ENCODE data around the gene POFUT2. TPM values are rescaled to one million over a fixed set of nuclear protein-coding genes. Genes with fewer than 3 reads are reported as not detected.
A peak's percentile ranks its signal among the peaks of the same experiment; 100 is the strongest.

POFUT2 gene, protein sequence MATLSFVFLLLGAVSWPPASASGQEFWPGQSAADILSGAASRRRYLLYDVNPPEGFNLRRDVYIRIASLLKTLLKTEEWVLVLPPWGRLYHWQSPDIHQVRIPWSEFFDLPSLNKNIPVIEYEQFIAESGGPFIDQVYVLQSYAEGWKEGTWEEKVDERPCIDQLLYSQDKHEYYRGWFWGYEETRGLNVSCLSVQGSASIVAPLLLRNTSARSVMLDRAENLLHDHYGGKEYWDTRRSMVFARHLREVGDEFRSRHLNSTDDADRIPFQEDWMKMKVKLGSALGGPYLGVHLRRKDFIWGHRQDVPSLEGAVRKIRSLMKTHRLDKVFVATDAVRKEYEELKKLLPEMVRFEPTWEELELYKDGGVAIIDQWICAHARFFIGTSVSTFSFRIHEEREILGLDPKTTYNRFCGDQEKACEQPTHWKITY
- 32.8 TPM for polyA plus RNA-seq (ENCODE audit: insufficient read length)

DNA sequence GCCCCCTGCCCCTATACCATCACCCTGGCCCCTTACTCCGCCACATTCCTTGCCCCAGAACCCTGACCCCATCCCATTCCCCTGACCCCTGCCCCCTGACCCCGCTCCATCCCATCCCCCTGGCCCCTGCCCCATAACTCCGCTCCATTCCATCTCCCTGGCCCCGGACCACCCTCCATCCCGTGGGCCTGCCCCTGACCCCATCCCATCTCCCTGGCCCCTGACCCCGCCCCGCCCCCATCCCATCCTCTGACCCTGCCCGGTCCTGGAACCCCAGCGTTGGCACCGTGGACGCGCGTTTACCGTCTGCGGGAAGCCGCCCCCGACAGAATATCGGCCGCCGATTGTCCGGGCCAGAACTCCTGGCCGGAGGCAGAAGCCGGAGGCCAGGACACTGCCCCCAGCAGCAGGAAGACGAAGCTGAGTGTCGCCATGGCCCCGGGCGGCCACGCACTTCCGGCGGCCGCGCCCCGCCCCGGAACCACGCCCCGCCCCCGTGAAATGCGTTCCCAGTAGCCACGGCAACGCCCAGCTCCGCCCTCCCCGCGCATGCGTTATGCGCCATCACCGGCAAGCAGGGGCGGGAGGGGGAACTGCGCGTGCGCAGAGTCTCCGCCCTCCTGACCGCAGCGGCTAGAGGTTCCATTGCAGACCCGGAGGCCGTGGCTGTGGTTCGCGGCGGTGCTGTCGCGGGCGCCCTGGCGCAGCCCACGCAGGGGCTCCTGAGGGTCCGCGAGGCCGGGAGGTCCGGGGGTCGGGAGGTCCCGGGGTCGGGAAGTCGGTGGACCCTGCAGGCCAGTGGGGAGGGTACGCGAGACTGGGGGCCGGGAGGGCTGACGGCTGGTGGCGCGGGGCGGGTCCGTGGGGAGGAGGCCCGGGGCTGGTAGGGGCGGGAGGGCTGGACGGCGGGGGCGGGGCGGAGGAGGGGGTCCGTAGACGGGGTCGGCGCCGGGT, at the start of gene POFUT2:
Gene POFUT2 (minus strand): TSS at position 458 of the 954 bp plus-strand sequence. CDS start 24 bp downstream, at position 434.
- DNase-seq (ENCODE audit: low read depth): peak; percentile 87

DNA sequence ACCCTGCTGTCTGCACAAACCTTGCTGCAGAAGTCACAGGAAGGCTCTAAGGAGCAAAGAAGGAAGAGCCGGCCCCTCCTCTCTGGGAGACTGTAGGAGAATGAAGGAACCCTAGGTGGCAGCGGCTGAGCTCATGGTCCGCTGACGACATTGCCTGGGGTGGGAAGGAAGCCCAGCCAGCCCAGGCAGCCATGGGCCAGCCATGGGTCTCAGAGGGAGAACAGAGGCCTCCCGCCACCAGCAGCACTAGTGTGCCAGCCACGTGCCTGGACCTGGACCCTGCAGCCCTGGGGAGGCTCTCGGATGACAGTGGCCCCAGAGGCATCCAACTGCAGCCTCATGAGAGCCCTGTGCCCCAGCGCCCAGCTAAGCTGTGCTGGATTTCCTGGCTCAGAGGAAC, 49.2 kb upstream of the POFUT2 start:
- DNase-seq (ENCODE audit: low read depth): no peak

DNA sequence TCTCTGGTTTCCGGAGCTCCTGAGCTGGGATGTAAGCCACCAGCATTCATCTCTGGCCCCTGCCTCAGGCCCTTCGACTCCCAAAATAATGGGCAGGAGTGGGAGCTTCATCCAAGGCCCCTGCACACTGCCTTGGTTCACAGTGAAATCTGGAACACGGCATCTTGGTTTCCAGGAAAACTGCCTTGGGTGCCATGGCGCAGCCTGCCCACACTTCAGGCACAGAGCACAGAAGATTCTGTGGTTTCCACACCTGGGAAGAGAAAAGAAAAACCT, 48.8 kb upstream of the POFUT2 start:
- DNase-seq (ENCODE audit: low read depth): no peak

DNA sequence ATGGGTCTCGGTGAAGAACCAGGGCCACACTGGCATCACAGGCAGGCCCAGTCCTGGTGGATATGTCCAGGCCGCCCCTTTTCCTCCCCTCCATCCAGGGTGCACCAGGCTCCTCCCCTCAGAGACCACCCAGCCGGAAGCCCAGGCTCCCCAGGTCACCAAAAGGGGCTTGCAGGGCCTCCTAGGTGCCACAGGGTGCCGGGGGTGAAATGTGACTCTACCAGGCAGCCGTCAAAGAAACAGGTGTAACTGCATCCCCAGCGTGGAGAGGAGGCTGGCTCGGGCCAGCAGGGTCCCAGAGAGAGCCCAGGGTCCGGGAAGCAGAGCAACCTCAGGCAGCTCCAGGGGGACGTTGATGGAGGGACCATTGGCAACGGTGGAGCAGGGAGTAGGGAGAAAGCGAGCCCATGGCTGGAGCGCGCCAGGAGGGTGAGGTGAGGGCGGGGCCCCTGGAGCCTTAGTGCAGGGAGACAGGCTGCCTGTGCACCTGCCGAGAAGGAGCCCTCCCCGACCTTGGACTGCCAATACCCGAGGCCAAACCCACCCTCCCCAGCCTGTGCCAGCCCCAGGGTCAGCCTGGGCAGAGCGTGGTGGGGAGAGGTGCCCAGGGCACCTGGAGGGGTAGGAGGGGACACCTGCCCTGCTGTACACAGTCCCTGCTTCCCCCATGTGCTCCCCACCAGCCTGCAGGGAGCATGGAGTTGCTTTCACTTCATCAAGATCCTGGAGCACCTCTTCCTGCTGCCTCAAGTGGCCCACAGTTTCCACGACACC, 48.3 kb upstream of the POFUT2 start:
- no peak for DNase-seq (ENCODE audit: low read depth)

DNA sequence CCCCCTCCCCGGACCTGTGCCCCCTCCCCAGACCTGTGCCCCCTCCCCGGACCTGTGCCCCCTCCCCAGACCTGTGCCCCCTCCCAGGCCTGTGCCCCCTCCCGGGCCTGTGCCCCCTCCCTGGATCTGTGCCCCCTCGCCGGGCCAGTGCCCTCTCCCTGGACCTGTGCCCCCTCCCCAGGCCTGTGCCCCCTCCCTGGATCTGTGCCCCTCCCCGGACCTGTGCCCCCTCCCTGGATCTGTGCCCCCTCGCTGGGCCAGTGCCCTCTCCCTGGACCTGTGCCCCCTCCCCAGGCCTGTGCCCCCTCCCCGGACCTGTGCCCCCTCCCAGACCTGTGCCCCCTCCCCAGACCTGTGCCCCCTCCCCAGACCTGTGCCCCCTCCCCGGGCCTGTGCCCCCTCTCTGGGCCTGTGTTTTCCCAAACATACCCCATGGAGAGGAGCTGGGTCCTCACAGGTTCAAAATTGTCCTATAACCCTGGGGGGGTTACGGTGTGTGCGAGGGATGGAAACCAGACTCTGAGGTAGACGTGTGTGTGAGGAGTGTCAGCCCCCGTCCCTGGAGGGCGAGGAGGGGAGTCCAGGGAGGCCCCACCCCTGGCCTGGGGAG, 47.6 kb upstream of the POFUT2 start:
- no peak for DNase-seq (ENCODE audit: low read depth)

DNA sequence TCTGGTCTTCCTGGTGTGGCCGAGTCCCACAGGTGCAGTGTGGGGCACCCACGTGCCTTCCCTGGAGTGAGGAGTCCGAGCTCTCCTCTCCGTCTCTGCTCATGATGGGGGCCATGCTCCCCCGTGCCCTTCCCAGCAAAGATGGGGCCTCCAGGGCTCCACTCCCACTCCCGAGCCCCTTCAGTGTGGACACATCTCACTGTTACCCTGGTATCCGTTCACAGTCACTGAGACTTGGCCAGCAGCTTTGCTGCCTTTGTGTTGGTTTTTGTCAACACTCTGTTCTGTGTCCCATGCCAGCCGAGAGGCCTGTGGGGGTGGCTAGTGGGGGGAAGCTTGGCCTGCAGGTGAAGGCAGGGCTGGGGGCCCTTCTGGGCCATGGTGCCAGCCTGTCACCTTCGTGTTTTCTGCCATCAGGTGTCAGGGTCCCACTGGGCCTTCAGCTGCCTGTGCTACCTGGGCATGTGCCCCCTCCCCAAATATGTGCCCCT, 46.9 kb upstream of the POFUT2 start:
- DNase-seq (ENCODE audit: low read depth): no peak

DNA sequence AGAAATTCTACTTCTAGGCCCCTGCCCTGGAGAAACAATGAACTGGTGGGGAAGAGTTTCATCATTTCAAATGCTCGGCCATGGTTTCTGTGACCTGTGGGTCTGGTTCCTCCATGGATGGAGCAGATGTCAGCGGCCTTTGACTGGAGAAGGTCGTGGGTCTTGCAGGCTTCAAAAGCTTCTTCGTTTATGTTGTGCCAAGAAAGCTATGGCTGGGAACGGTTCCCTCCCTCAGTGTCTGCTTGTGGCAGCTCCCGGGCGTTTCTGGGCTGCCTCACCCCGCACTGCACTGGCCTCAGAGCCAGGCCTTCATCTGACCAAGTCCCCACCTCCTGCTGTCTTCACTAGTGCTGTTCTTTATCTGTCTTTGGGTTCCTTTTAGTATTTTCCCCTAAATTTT, 46.4 kb upstream of the POFUT2 start:
- no peak for DNase-seq (ENCODE audit: low read depth)

DNA sequence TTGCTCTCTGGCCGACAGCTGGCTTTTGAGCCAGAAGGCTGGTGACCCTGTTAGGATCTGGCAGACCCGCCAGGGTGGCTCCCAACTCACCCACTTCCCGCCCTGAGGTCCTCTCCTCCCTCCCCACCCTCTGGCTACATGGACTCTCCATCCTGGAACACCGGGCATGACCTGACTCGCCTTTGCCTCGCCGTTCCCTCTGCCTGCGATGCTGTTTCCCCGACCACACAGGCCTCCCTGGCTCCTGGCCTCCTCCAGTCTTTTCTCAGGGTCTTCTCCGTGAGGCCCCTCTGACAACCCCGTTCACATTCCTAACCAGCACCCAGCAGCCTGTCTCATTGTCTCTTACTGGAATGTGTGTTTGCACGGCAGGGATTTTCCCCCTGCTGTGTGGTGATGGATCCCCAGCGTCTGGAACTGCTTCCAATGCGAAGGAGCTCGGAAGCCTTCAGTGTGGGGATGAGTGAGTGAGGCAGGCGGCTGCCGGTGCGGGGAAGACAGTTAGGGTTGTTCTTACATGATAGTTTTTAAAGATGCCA, 46.0 kb upstream of the POFUT2 start:
- DNase-seq (ENCODE audit: low read depth): no peak

DNA sequence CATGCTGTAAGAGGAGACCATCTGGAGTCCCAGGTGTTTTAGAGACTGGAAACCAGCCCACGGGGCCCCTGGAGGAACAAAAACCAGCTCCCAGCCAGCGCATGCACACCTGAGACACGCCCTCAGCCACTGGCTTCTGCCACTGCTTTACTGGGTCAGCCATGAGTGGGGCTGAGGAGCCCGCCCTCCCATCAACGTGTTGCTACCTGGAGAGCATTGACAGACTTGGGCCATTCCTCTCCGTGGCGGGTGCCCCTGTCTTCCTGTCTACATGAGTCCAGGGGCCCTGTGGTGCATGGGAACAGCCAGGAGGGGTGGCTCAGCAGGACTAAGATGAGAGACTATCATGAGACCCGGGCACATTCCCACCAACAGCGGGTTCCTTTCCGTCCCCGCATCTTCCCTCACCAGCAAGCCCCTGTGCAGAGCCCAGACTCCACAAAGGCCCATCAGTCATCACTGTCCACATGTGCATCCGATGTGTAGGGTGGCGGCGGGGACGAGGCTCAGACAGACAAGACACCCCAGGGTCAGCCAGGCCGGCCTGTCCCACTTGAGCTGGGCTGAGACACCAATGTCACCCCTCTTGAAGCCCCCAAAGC, 45.4 kb upstream of the POFUT2 start:
- DNase-seq (ENCODE audit: low read depth): no peak

DNA sequence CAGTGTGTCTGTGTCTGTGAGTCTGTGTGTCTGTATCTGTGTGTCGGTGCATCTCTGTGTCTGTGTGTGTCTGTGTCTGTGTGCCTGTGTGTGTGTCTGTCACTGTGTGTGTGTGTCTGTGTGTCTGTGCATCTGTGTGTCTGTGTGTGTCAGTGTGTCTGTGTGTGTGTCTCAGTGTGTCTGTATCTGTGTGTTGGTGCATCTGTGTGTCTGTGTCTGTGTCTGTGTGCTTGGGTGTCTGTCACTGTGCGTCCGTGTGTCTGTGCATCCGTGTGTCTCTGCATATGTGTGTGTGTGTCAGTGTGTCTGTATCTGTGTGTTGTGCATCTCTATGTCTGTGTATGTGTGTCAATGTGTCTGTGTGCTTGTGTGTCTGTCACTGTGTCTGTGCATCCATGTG, 44.7 kb upstream of the POFUT2 start:
- DNase-seq (ENCODE audit: low read depth): no peak

DNA sequence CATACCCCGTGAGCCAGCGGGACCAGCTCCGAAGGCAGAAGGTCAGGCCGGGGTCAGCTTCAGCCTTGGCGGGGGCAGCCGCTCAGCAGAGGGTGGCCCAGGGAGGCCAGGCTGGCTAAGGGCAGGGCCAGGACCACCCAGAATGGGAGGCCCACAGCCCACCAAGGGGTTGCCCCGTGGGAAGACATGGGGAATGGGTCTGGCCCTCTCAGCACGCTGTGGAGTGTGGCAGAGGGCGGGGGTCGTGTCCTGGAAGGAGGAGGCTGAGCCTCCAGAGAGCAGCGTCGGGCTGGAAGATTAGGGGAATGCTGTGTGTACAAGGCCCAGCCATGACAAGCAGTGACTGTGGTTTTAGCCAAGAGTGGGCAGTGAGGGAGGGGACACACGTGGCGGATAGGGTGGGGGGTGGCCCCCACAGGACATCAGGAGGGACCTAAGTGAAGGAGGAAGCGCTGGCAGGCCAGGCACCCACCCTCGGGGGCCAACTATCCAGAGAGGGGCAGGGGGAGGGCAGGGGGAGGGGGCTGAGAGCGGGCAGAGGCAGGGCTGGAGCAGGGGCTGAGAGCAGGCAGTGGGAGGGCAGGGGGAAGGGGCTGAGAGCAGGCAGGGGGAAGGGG, 43.9 kb upstream of the POFUT2 start:
- DNase-seq (ENCODE audit: low read depth): no peak

DNA sequence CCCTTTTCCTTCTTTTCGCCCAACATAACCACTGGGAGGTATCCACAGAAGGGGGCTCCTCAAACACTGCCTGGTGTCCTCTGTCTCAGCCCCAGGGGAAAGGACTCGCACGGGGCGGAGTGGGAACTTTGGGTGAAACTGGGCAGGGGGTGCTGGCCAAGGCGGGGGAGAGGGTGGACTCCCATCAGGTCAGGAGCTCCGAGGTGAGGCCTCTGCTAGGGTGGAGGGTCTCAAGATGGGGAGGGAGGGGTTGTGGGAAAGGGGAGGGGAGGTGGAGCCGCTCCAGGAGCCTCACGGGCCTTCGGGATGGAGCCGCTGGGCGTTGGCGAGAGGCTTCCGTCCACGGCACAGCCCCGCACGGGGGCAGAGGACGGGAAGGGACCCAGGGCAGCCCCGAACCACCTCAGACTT, 43.2 kb upstream of the POFUT2 start:
- DNase-seq (ENCODE audit: low read depth): no peak

DNA sequence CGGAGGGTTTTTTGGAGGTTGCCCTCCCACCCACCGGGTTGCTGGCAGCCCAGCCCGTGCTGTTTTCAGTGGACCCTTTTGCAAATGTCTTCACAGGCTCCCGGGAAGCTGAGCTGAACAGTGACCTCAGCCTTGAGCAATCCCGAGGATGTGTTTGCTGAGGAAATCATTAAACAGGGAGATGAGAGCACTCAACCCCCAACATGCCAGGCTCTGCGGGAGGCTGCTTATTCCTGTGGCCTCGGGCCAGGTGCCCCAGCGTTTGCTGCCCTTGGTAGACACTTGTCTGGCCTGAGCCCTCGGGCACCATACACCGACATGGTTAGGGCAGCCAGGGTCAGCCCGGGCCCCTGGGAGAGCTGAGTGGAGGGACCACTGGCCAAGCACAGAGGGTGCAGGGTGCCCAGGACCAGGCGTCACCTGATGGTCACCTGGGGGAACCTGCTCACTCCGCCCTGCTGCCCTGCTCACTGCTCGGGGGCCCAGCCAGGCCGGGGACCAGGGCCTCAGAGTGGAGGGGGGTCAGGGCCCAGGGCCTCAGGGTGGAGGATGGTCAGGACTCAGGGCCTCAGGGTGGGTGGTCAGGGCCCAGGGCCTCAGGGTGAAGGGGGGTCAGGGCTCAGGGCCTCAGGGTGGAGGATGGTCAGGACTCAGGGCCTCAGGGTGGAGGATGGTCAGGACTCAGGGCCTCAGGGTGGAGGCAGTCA, 42.5 kb upstream of the POFUT2 start:
- DNase-seq (ENCODE audit: low read depth): no peak

DNA sequence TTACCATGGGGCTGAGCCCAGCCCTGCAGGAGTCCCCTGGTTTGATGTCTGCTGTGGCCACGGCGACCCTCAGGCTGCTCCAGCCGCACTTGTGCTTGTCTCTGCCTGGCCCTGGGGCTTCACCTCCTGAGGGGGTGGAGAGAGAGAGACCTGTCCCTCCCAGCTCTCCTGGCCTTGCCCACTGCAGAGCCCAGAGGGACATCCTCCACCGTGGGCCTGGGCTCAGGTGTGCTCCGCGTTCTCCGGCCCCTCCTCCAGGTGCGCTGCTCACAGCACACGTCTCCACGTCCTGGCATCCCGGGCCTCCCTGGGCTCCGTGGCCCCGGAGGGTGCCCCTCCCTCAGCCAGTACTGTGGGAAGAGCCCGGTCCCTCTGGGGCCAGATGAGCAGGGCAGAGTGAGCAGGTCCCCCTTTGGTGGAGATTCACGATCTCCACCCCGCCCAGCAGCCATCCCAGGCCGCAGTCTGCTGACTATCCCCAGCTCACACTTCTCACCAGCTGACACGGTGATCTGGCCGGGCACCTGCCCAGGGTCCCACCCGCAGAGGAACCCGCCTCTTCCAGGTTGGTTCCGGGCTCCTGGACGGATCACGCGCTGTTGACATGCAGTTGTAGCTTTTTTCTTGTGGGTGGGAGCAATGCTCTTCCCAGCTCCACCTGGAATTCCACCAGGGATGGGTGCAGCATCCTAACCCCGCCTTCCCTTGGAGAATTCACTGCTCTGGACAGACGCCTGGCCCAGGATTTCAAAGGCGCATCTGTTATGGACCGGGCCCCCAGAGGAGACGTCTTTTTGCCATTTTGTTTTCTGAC, 41.8 kb upstream of the POFUT2 start:
- DNase-seq (ENCODE audit: low read depth): no peak

DNA sequence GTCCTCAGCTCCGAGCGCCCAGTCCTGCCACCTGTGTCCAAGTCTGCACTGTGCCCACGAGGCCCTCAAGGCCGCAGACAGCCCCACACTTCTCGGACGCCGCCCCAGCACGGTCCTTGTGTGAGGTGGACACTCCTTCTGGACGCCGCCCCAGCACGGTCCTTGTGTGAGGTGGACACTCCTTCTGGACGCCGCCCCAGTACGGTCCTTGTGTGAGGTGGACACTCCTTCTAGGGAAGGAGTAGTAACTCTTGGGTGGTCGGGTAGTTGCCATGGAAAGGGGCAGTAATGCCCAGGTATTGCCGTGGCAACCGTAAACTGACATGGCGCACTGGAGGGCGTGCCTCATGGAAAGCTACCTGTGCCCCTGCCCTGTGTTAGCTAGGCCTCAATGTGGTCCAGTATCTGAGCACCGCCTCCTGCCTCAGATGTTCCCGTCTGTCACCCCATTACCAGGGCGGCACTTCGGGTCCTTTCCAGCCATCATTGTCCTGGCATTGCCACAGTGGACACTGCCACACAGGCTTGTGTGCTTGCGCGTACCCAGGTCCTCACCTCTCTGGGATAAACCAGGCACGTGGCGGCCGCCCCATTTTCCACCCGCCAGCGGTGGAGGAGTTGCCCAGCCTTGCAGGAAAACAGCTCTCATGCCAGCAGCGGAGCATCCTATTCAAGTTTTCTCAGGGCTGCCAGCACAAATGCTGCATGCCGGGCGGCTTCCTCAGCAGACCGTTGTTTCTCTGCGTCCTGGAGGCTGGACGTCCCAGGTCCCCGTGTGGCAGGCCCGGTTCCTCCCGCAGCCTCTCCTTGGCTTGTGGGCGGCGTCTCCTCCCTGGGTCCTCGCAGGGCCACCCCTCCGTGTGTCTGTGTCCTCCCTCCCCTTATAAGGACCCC, 40.8 kb upstream of the POFUT2 start:
- DNase-seq (ENCODE audit: low read depth): no peak

DNA sequence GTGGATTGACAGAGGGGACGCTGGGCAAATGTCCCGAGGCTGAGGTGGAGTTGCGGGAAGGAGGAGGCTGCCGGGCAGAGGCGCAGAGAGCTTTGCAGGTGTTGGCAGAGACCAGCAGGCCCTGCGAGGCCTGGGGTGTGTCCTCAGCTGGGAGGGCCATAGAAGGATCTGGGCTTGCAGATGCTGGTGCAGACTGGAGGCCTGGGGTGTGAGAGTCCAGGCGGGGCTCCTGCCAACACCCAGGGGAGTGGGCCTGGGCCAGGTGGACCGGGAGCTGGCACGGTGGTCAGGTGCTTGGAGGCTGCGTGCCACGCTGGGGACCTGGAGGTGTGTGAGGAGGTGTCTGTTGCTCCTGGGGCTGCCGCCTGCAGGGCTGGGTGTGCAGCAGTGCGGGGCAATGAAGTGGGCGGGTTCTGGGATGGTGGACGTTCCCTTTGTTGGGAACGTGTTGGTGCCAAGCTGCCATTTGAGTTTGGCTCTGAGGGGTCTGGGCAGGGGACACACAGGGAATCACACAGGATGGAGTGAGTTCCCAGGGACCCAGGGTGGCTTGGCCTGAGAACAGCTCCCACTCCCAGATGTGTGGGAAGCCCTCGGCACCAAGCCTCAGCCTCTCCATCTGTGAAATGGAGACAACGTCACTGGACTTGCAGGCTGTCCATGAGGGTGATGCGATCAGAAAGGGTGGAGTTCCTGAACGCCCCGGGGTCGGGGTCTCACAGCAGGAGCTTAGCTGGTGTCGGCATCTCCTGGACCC, 39.9 kb upstream of the POFUT2 start:
- DNase-seq (ENCODE audit: low read depth): no peak

DNA sequence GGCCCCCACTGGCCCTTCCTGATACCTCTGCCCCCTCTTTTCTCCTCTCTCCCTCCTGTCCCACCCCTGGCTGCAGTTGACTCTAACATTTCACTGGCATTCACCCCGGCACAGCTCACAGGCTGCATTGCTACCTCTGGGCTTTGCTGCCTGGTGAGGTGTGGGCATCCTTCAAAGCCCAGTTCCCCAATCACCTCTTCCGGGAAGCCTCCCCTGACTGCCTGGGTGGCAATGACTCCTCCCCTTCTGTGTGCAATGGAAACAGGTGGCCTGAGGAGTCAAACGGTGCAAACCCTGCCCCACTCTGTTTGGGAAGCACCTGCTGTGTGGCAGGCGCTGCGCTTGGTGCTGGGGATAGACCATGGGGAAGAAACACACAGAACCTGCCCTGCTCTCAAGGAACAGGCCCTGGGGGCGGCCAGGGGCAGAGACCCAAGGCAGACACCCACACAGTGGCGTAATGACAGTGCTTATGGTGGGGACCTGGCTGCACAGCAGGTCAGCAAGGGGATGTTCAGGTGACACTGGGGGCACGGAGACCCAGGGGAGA, 39.3 kb upstream of the POFUT2 start:
- DNase-seq (ENCODE audit: low read depth): no peak
